ENCODE results near the gene CRHR2. TPM values are rescaled to one million over a fixed set of nuclear protein-coding genes. Genes with fewer than 3 reads are reported as not detected.
A peak's percentile ranks its signal among the peaks of the same experiment; 100 is the strongest.

The CRHR2 gene
- total and polyA plus RNA-seq, 4 donors: 0.02 to 0.20 TPM; not detected in 2

DNA sequence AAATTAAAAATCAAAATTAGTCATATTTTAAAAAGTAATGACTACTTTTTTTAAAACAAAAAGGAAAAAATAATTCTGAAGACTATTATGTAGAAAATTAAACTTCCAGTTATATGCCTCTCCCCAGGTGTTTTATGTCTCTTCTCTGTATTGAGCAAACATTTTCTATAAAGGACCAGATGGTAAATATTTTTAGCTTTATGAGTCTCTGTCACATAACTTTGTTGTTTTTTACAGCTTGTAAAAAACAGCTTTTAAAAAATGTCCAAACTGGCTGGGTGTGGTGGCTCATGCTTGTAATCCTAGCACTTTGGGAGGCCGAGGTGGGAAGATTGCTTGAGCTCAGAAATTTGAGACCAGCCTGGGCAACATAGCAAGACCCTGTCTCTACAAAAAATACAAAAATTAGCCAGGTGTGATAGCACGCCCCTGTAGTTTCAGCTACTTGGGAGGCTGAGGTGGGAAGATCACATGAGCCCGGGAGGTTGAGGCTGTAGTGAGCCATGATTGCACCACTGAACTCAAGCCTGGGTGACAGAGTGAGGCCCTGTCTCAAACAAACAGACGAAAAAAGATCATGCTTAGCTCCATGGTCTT is 64.1 kb downstream of the CRHR2 start:
- no peak overlapping the region for H3K4me3 ChIP-seq
- H3K27me3 ChIP-seq (ENCODE audit: control insufficient read depth in 3 of 3, insufficient read depth in 3 of 3, low read length in 2 of 3): no peaks in the 10 kb centered on the region
- DNase-seq: peak in 1 of 3 donors; percentile 1
- TF ChIP-seq, protein P1, sequence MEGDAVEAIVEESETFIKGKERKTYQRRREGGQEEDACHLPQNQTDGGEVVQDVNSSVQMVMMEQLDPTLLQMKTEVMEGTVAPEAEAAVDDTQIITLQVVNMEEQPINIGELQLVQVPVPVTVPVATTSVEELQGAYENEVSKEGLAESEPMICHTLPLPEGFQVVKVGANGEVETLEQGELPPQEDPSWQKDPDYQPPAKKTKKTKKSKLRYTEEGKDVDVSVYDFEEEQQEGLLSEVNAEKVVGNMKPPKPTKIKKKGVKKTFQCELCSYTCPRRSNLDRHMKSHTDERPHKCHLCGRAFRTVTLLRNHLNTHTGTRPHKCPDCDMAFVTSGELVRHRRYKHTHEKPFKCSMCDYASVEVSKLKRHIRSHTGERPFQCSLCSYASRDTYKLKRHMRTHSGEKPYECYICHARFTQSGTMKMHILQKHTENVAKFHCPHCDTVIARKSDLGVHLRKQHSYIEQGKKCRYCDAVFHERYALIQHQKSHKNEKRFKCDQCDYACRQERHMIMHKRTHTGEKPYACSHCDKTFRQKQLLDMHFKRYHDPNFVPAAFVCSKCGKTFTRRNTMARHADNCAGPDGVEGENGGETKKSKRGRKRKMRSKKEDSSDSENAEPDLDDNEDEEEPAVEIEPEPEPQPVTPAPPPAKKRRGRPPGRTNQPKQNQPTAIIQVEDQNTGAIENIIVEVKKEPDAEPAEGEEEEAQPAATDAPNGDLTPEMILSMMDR (IDR thresholded peaks at IDR 0.05; ENCODE audit: control extremely low read depth, extremely low read depth): no peak
- no peaks in the 10 kb centered on the region for H3K9me3 ChIP-seq (ENCODE audit: control insufficient read depth in 4 of 4, insufficient read depth in 3 of 4, low read length in 3 of 4)
- no peak overlapping the region for H3K9ac ChIP-seq (ENCODE audit: insufficient read depth in 1 of 2, low read length in 2 of 2)
- peaks cover 0 to 5% (median 1%) of the 10 kb centered on the region in 5 donors for H3K4me1 ChIP-seq (ENCODE audit: control insufficient read depth in 5 of 5, insufficient read depth in 5 of 5, low read length in 5 of 5)
- H3K36me3 ChIP-seq (ENCODE audit: control insufficient read depth in 4 of 4, insufficient read depth in 4 of 4, low read length in 4 of 4): peaks cover 27 to 54% (median 48%) of the 10 kb centered on the region in 4 donors
- ATAC-seq (ENCODE audit: insufficient read depth, low FRiP score): no peak
- WGBS, 2 donors: 94 to 95% methylated on average over 4 of the region's 4 CpGs
- no peak overlapping the region for H3K27ac ChIP-seq (ENCODE audit: low read depth in 1 of 2, low read length in 1 of 2)

DNA sequence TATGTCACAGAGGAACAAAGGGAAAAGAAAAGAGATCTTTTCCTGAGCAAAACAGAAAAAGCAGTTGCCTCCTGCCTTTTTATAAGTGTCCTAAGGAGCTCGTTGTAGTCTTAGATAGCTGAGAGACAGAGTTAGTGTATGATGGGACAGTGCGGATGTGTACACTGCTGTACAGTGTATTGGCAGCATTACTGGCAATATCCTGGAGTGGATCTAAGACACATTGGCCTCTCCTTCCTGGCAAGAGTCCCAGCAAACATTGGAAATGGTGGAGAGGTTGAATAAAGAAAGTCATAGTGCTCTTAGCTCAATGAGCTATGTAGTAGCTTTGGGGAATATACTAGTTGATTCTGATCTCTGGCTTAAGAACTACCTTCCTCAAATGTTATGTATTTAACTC is 64.9 kb downstream of the CRHR2 start:
- no peaks in the 10 kb centered on the region for H3K9me3 ChIP-seq (ENCODE audit: control insufficient read depth in 4 of 4, insufficient read depth in 3 of 4, low read length in 3 of 4)
- H3K27ac ChIP-seq (ENCODE audit: low read depth in 1 of 2, low read length in 1 of 2): no peak overlapping the region
- no peak overlapping the region for H3K4me3 ChIP-seq
- H3K27me3 ChIP-seq (ENCODE audit: control insufficient read depth in 3 of 3, insufficient read depth in 3 of 3, low read length in 2 of 3): no peaks in the 10 kb centered on the region
- TF ChIP-seq, protein P1 (IDR thresholded peaks at IDR 0.05; ENCODE audit: control extremely low read depth, extremely low read depth): no peak
- peaks cover 33 to 53% (median 51%) of the 10 kb centered on the region in 4 donors for H3K36me3 ChIP-seq (ENCODE audit: control insufficient read depth in 4 of 4, insufficient read depth in 4 of 4, low read length in 4 of 4)
- DNase-seq (peak in 2 of 3 donors; percentile 15 to 46), ATAC-seq (ENCODE audit: insufficient read depth, low FRiP score) (peak; percentile 34)
- WGBS, 2 donors: 65 to 87% methylated on average over 2 of the region's 2 CpGs
- no peak overlapping the region for H3K9ac ChIP-seq (ENCODE audit: insufficient read depth in 1 of 2, low read length in 2 of 2)
- H3K4me1 ChIP-seq (ENCODE audit: control insufficient read depth in 5 of 5, insufficient read depth in 5 of 5, low read length in 5 of 5): peaks cover 0 to 5% (median 1%) of the 10 kb centered on the region in 5 donors

DNA sequence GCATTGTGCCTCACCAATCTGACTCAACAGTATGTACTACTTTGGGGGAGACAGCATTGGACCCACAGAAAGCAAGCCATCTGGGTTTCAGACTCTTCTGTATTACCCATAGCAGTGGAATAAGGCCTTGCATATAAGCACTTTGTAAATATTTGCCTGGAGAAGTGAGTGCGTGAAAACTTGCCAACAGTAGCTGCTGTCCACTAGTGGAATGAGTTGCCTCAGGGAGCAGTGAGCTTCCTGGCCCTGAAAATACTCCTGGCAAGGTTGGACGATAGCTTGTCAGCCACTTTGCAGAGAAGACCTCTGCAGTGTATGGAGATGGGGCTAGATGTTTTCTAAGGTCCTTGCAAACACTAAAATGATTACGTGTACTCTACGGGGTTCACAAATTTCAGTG is 65.9 kb downstream of the CRHR2 start:
- ATAC-seq (ENCODE audit: insufficient read depth, low FRiP score) (no peak), DNase-seq (peak in 1 of 3 donors; percentile 1)
- TF ChIP-seq, protein P1 (IDR thresholded peaks at IDR 0.05; ENCODE audit: control extremely low read depth, extremely low read depth): no peak
- peaks cover 0 to 5% (median 1%) of the 10 kb centered on the region in 5 donors for H3K4me1 ChIP-seq (ENCODE audit: control insufficient read depth in 5 of 5, insufficient read depth in 5 of 5, low read length in 5 of 5)
- 65 to 88% methylated on average over 4 of the region's 4 CpGs for WGBS, 2 donors
- H3K4me3 ChIP-seq: no peak overlapping the region
- no peaks in the 10 kb centered on the region for H3K9me3 ChIP-seq (ENCODE audit: control insufficient read depth in 4 of 4, insufficient read depth in 3 of 4, low read length in 3 of 4)
- H3K9ac ChIP-seq (ENCODE audit: insufficient read depth in 1 of 2, low read length in 2 of 2): no peak overlapping the region
- H3K27ac ChIP-seq (ENCODE audit: low read depth in 1 of 2, low read length in 1 of 2): no peak overlapping the region
- peaks cover 29 to 47% (median 45%) of the 10 kb centered on the region in 4 donors for H3K36me3 ChIP-seq (ENCODE audit: control insufficient read depth in 4 of 4, insufficient read depth in 4 of 4, low read length in 4 of 4)
- H3K27me3 ChIP-seq (ENCODE audit: control insufficient read depth in 3 of 3, insufficient read depth in 3 of 3, low read length in 2 of 3): no peaks in the 10 kb centered on the region

Measured in lung (tissue), 12 donors.